GM10266 (cell line): ENCODE data around the gene STX7.
A peak's percentile ranks its signal among the peaks of the same experiment; 100 is the strongest.

Source experiments
- DNase-seq: peaks from one replicate; pipeline ENCODE4 v3.0.0; 2012; ENCODE audit errors: extremely low spot score
- TF ChIP-seq, protein P1 (sequence below): IDR thresholded peaks from 2 replicates; pipeline ENCODE4 v1.5.1; 2012; ENCODE audit warnings: mild to moderate bottlenecking, low read depth; ENCODE audit not compliant: control insufficient read depth, insufficient read depth; ENCODE audit errors: missing control alignments

STX7 gene

DNA sequence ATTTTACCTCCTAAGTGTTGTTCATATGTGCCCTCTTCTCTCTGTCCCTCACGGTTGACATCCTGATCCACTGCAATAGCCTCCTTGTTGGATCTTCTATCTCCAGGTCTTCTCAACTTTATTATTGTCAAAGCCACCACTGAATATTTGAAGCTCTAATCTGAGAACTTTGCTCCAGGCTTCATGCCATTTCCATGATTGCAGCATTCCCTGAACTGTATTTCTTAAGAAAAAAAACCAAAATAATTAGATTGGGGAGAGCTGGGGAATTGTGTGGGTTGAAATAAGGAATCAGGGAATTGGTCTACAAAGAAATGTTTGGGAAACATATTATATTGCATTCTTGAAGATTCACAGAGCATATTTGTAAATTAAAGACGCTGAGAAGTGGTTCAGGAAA is 2.5 kb upstream of the STX7 start:
- no peak for DNase-seq
- TF ChIP-seq, protein P1, sequence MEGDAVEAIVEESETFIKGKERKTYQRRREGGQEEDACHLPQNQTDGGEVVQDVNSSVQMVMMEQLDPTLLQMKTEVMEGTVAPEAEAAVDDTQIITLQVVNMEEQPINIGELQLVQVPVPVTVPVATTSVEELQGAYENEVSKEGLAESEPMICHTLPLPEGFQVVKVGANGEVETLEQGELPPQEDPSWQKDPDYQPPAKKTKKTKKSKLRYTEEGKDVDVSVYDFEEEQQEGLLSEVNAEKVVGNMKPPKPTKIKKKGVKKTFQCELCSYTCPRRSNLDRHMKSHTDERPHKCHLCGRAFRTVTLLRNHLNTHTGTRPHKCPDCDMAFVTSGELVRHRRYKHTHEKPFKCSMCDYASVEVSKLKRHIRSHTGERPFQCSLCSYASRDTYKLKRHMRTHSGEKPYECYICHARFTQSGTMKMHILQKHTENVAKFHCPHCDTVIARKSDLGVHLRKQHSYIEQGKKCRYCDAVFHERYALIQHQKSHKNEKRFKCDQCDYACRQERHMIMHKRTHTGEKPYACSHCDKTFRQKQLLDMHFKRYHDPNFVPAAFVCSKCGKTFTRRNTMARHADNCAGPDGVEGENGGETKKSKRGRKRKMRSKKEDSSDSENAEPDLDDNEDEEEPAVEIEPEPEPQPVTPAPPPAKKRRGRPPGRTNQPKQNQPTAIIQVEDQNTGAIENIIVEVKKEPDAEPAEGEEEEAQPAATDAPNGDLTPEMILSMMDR = no peak

DNA sequence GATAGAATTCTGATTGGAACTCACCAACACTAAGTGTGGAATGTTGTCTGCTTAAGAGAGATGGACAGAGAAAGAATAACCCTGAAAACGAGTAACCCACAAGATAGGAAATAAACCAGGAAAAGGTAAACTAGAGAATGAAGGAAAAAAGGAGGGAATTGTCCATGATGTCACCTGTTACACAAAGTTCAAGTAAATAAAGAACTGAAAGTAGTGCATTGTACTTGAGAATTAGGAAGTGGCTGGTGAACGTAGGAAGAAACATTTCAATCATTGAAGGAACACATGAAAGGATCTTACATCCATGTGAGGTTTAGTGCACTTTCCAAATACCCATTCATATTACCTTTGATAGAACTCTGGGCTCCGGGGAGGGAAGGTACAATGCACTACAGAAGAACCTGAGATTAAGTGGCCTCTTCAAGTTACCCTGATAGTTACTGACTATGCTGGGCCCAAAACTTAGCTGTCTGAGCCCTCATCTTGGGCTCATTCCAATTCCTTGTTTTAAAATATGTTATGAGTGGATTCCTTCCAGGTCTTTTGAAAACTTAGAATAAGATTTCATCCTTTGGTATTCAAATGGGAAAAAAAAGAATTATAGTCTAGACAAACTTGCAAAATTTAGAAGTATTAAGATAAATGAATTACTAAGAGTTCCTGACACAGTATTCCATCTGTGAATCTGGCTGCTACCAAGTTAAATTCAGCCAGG is 1.1 kb upstream of the STX7 start:
- DNase-seq = no peak
- TF ChIP-seq, protein P1 = no peak

DNA sequence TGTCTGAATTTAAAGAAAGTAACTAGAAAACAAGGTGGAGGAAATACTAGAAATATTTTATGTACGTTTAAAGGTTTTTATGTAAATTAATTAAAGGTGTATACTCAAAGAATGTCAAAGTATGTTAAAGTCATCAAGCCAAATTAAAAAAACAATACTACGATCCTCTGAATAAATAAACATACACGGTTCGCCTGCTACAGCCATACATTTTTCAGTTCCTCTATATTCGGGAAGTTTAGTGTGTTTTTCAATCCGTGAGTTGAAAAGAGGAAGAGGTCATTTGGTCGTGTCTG is 626 bp downstream of the STX7 start:
- no peak for DNase-seq
- TF ChIP-seq, protein P1 = no peak

DNA sequence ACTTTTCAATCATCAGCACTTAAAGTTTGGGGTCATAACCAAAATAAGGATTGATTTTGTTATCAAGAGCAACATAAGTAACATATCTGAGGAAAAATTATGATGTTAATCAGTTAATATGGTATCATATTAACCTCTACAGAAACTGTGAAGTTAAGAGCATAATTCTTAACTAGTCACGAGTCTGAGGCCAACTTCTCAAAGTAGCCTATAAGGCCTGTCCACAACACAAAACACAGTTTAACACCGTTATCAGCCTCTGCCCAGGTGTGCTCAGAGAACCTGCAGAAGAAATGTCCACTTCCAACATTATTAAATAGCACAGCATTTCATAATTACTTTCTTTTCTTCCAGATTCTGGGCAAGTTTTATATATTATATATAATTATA is 1.1 kb downstream of the STX7 start:
- DNase-seq = no peak

DNA sequence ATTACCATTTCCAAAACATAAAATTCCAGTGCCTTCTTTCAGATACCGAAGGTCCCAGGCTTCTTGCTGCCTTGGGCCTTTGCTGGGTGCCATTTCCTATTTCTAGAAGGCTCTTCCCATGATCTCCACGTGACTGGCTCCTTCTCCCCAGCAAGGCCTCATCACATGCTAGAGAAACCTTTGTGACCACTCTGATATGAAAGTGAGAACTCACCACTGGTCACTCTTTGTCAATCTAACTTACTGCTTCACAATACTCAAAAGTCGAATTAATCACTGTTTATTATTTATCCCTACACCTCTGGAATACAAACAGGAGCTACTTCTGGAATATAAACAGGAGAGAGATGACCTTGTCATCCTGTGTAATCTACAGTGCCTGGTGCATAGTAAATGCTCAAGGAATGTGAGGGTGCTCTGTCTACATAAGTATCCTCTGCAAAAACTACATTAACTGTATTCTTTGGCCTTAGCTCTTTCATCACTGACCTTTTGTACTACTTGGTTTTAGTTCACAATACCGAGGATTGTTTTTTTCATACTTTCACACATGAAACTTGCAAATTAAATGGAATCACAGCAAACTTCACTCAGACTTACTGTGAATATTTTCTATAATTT is 1.6 kb downstream of the STX7 start:
- TF ChIP-seq, protein P1 = no peak
- peak; percentile 33 for DNase-seq

More for the DNA sequence above, 1.1 kb downstream of the STX7 start:
- TF ChIP-seq, protein P1 = no peak

DNA sequence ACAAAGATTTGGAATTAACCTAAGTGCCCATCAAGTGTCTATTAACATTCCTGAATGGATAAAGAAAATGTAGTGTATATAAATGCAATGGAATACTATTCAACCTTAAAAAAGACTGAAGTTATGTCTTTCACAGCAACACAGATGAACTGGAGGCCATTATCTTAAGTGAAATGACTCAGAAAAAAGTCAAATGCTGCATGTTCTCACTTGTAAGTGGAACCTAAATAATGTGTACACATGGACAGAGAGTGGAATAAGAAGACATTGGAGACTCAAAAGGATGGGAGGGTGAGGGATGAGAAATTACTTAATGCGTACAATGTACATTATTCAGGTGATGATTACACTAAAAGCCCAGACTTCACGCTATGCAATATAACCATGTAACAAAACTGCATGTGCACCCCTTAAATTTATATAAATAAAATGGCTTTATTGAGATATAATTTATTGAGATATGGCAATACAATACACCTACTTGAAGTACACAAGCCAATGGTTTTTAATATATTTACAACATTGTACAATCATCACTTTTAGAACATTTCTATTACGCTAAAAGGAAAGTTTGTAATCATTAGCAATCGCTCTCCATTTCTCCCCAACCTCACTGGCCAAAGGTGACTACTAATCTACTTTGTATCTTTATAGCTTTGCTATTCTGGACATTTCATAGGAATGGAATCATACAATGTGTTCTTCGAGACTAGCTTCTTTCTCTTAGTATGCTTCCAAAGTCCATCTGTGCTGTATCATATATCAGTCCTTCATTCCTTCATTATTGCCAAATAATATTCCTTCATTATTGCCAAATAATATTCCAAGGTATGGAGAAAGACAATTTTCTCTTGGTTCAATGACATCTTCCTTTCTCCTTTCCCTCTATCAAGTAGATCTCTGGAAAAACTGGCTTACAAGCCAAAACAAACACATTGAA is 5.8 kb downstream of the STX7 start:
- no peak for DNase-seq
- TF ChIP-seq, protein P1 = no peak

DNA sequence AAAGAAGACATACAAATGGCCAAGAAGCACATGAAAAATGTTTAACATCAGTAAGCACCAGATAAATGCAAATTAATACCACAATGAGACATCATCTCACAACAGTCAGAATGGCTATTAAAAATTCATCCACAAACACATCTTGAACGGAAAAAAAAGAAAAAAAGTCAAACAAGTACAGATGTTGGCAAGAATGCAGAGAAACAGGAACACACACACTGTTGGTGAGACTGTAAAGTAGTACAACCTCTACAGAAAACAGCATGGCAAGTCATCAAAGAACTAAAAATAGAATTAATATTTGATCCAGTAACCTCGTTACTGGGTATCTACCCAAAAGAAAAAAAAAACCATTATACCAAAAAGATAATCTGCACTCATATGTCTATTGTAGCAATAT is 6.5 kb downstream of the STX7 start:
- no peak for DNase-seq
- TF ChIP-seq, protein P1 = no peak
